ENCODE measurements around the gene PPT1.
A peak's percentile ranks its signal among the peaks of the same experiment; 100 is the strongest.

The PPT1 gene

DNA sequence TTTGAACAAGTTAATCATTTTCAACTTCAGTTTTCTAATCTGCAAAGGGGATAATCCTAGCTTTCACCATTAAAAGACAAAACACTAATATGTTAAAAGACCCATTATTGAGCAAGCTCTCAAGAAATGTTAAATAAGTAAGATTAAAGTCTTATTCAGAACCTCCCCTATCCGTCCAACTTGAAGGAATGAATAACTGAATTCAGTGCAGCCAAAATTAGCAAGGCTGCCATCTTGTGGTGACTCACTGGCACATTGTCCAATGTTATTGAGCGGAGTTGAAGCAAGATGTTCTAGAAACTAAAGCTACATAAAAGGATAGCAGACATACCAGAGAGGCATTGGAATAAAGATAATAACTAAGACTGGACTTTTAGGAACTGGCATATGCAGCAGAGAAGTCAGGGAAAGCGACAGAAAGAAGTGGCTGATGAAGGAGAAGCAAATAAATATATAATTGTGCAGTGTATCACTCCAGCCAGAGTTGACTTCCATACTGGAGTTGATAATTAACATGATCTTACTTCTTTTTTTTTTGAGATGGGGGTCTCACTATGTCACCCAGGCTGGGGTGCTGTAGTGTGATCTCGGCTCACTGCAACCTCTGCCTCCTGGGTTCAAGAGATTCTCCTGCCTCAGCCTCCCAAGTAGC, 64.7 kb downstream of the PPT1 start:
- H3K4me1 Mint-ChIP-seq, result peaks cover 33% of the 10 kb centered on the region
- no peaks in the 10 kb centered on the region for H3K36me3 Mint-ChIP-seq
- ATAC-seq, result peak; percentile 77
- no peak overlapping the region for H3K4me3 Mint-ChIP-seq
- H3K27ac Mint-ChIP-seq, result peak overlapping the region; percentile 8
- H3K27me3 Mint-ChIP-seq, result no peaks in the 10 kb centered on the region
- no peaks in the 10 kb centered on the region for H3K9me3 Mint-ChIP-seq

DNA sequence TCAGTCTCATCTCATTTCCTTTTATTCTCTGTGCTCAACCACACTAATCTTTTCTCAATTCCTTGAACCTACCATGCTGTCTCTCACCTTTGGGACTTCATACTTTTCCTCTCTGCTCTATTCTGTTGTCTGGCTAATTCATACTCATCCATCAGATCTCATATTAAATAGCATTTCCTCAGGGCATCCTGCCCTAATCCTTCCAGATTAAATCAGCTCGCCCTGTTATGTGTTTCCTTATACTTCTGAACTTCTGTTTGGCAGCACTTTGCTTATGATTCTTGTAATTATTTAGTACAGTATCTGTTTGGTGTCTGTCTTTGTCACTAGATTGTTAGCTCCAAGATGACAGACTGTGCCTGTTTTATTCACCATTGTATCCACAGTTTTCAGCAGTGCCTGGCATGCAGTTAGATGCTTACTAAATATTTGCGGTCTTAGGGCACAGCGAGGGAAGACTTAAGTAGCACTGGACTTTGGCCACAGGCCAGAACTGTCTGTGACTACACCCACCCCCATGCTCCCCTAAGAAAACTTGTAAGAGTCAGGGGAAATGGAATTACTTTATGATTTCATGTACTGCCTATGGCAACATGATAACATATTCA, 66.4 kb downstream of the PPT1 start:
- Mint-ChIP-seq H3K9me3 (peaks cover 4% of the 10 kb centered on the region), H3K4me1 (peaks cover 33% of the 10 kb centered on the region), H3K36me3 (peaks cover 5% of the 10 kb centered on the region), H3K4me3 (no peak overlapping the region), H3K27me3 (no peaks in the 10 kb centered on the region), H3K27ac (no peak overlapping the region)
- ATAC-seq, result no peak

GRCh38 chr1:40029608-40030007, 67.4 kb downstream of the PPT1 start:
- peaks cover 5% of the 10 kb centered on the region for H3K36me3 Mint-ChIP-seq
- ATAC-seq, result no peak
- peaks cover 30% of the 10 kb centered on the region for H3K4me1 Mint-ChIP-seq
- no peak overlapping the region for H3K27ac Mint-ChIP-seq
- no peak overlapping the region for H3K4me3 Mint-ChIP-seq
- no peaks in the 10 kb centered on the region for H3K27me3 Mint-ChIP-seq
- H3K9me3 Mint-ChIP-seq, result peaks cover 4% of the 10 kb centered on the region

GRCh38 chr1:40027647-40028046, 69.4 kb downstream of the PPT1 start:
- H3K27ac Mint-ChIP-seq, result no peak overlapping the region
- peaks cover 5% of the 10 kb centered on the region for H3K36me3 Mint-ChIP-seq
- ATAC-seq, result no peak
- no peaks in the 10 kb centered on the region for H3K27me3 Mint-ChIP-seq
- H3K4me1 Mint-ChIP-seq, result peaks cover 34% of the 10 kb centered on the region
- peaks cover 4% of the 10 kb centered on the region for H3K9me3 Mint-ChIP-seq
- H3K4me3 Mint-ChIP-seq, result no peak overlapping the region

DNA sequence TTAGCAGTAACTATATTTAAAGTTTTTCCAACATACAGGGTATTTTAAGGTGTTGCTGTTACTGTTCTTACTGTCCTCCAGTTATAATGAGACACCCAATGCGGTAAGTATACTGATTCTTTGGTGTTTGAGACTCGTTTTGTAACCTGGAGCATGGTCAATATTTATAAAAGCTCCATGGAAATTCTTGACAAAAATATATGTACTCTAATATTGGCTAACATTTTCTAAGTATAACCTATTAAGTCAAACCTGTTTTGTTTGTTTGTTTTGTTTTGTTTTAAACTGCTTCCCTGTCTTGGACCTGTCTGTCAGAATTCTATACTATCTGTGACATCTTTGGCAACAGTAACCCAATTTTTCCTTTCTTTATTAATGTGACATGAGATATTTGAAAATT, 72.4 kb downstream of the PPT1 start:
- Mint-ChIP-seq H3K9me3 (peaks cover 4% of the 10 kb centered on the region), H3K4me1 (peaks cover 17% of the 10 kb centered on the region), H3K27ac (no peak overlapping the region), H3K27me3 (no peaks in the 10 kb centered on the region), H3K4me3 (no peak overlapping the region), H3K36me3 (peaks cover 5% of the 10 kb centered on the region)
- no peak for ATAC-seq

DNA sequence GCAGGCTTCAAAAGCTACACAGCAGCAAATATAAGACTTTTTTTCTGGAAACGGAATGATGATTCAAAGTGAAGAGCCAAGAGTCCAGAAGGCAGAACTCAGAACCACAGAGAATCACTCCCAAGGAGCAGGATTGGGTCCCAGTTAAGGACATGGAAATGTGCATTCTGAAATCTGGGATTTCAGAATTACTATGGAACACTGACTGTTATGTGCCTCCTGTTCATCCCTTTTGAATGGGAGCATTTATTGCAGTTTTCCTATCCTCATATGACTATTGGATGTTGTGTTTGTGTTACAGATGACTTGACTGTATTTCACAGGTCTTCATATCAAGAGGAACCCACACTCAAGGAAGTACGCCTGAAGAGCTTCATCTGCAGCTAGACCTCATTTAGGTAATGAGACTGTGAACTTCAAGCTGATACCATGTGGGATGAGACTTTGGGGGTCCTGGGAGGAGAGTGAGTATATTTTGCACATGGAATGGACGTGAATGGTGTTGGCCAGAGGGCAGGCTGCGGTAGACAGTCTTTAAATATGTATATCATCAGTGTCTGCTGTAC, 73.6 kb downstream of the PPT1 start:
- ATAC-seq, result no peak
- Mint-ChIP-seq H3K27me3 (no peaks in the 10 kb centered on the region), H3K36me3 (peaks cover 5% of the 10 kb centered on the region), H3K9me3 (peaks cover 4% of the 10 kb centered on the region), H3K27ac (no peak overlapping the region), H3K4me3 (no peak overlapping the region), H3K4me1 (peaks cover 13% of the 10 kb centered on the region)
